Heart right ventricle (tissue), 16 donors: ENCODE results near the gene CEACAM1. TPM values are rescaled to one million over a fixed set of nuclear protein-coding genes. Genes with fewer than 3 reads are reported as not detected.
"Not testable (repeated sequence)": the region's sequence is repeated elsewhere in the genome, so short reads cannot be mapped to it uniquely, and the experiment has no call there.

ENCODE experiments used
- ATAC-seq, 8 donors: fragments of 200-7000 bp; cut with Tn5 transposase; one replicate each; pipeline ENCODE4 v1.9.1; 2020; ENCODE audit warnings: mild to moderate bottlenecking in 8 of 8, moderate library complexity in 8 of 8, moderate number of reproducible peaks in 1 of 8
- DNase-seq, 2 donors: peaks; one replicate each; pipeline ENCODE4 v3.0.0-alpha.2; 2020
- H3K27ac ChIP-seq, 10 donors: fragments of 200-600 bp; sonication (generic) in 2 of 10; one replicate each; pipeline versions ENCODE4 v1.5.0 to v1.8.0; 2020 to 2022; ENCODE audit warnings: mild to moderate bottlenecking in 3 of 10
- H3K27me3 ChIP-seq, 7 donors: fragments of 200-600 bp; one replicate each; pipeline ENCODE4 v1.8.0; 2021 to 2022; ENCODE audit warnings: mild to moderate bottlenecking in 2 of 7
- H3K36me3 ChIP-seq, 9 donors: fragments of 200-600 bp; sonication (generic) in 1 of 9; one replicate each; pipeline versions ENCODE4 v1.5.0 to v1.8.0; 2020 to 2022; ENCODE audit warnings: mild to moderate bottlenecking in 2 of 9
- H3K4me1 ChIP-seq, 9 donors: fragments of 200-600 bp; sonication (generic) in 1 of 9; one replicate each; pipeline versions ENCODE4 v1.5.0 to v1.8.0; 2020 to 2022; ENCODE audit warnings: mild to moderate bottlenecking in 4 of 9
- H3K4me3 ChIP-seq, 10 donors: fragments of 200-600 bp; sonication (generic) in 2 of 10; one replicate each; pipeline versions ENCODE4 v1.5.0 to v1.8.0; 2020 to 2022; ENCODE audit warnings: mild to moderate bottlenecking in 7 of 10, moderate library complexity in 2 of 10
- H3K9me3 ChIP-seq, 11 donors: fragments of 200-600 bp in 10 of 11; sonication (generic) in 2 of 11; one replicate each; pipeline versions ENCODE4 v1.5.0 to v1.8.0; 2013 to 2022; ENCODE audit warnings: mild to moderate bottlenecking in 2 of 11, control low read depth in 1 of 11, moderate library complexity in 1 of 11
- CTCF ChIP-seq, 9 donors: fragments of 200-600 bp; sonication (generic) in 2 of 9; IDR thresholded peaks; one replicate each; pipeline versions ENCODE4 v1.5.0 to v1.8.0; 2021 to 2022; ENCODE audit warnings: antibody characterized with exemption in 9 of 9, mild to moderate bottlenecking in 5 of 9, moderate library complexity in 1 of 9
- WGBS, 2 donors: extraction: QIAGEN DNeasy Blood & Tissue Kit; methylation state at CpG; one replicate each; pipeline ENCODE4 v1.1.7; 2013; ENCODE audit warnings: inconsistent platforms in 1 of 2; 5-methylcytosine and 5-hydroxymethylcytosine counted together
- intact Hi-C, 10 donors: fragments of 100-400 bp; cut with DNase I; formaldehyde crosslinking; loops; one replicate each; pipeline versions ENCODE4 v1.11.1 to v1.14.2; 2022
- polyA plus RNA-seq, 2 donors: library from polyadenylated mRNA; stranded (reverse); fragments of 200-250 nt; gene quantifications; one replicate each; pipeline ENCODE4 v1.2.3, GENCODE V29; 2013
- total RNA-seq, 10 donors: library from RNA; stranded (reverse); fragmentation: NEBNext Ultra II Directional in 3 of 10; extraction: Animal tissue kit (Norgen Biotek cat#: 25700) in 3 of 10; gene quantifications; one replicate each; pipeline versions ENCODE4 v1.2.1 to v1.2.4, GENCODE V29; 2021 to 2023
- donor health status: Arrhythmogenic right ventricular cardiomyopathy.
- donor health status: ischemic (EF 13 %, LVEDD 7.1; RV severe dilation, severe dysfunction).
- donor health status: healthy with polysubstance abuse.
- donor health status: DM: no; HTN: yes; CAD: no.
- donor health status: DM: no; HTN: no; CAD: no.
- donor health status: ischemic (EF 25% LVEDD 6.9; RV normal size, moderate dysfunction).
- donor health status: ischemic (EF 25% LVEDD 5.7; RV mildly dilated, moderate dysfunction).
- donor health status: healthy.
- donor health status: DM: yes; HTN: yes; CAD: no.
- donor health status: Ischemic cardiomyopathy.
- donor health status: ischemic (EF 35%, LVEDD 5.7; RV mildly dilated, moderate dysfunction).
- donor health status: nonischemic (EF 11% LVEDD 7.7; RV severe dilation, severe dysfunction).
- donor health status: DM: yes; HTN: yes; CAD: no.
- donor health status: PGD.
- donor health status: ischemic (EF 29% LVEDD 5.4; RV normal size, mild dysfunction).
- donor health status: nonischemic (EF 23%, LVEDD 6.1; RV moderate dilation, normal function).

Gene CEACAM1
- total and polyA plus RNA-seq, 12 donors: 1.2 to 7.8 (median 2.4) TPM

- Histone ChIP-seq H3K27me3 (no peaks in the 10 kb centered on the region), H3K36me3 (peaks cover 0 to 24% (median 0%) of the 10 kb centered on the region in 9 donors), H3K4me1 (no peaks in the 10 kb centered on the region), H3K9me3 (no peaks in the 10 kb centered on the region), H3K27ac (no peak overlapping the region), H3K4me3 (no peak overlapping the region)
- no peak for TF ChIP-seq CTCF (IDR thresholded peaks at IDR 0.05)
- ATAC-seq (no peak), DNase-seq (no peak)
- intact Hi-C loops: no loop called here
These were observed 19.3 kb downstream of the CEACAM1 start for GRCh38 chr19:42508892-42509444.

GRCh38 chr19:42505066-42505465 lies 23.2 kb downstream of the CEACAM1 start:
- WGBS, 2 donors: 54 to 100% methylated on average over 1 of the region's 1 CpG
- DNase-seq (no peak), ATAC-seq (no peak)
- Histone ChIP-seq H3K27ac (no peak overlapping the region), H3K27me3 (no peaks in the 10 kb centered on the region), H3K36me3 (peaks cover 0 to 4% (median 0%) of the 10 kb centered on the region in 9 donors), H3K4me1 (no peaks in the 10 kb centered on the region), H3K4me3 (no peak overlapping the region), H3K9me3 (no peaks in the 10 kb centered on the region)
- TF ChIP-seq CTCF (IDR thresholded peaks at IDR 0.05): no peak
- intact Hi-C loops: no loop called here

GRCh38 chr19:42501733-42502132 lies 26.5 kb downstream of the CEACAM1 start:
- 82 to 83% methylated on average over 1 of the region's 1 CpG for WGBS, 2 donors
- ATAC-seq: no peak

GRCh38 chr19:42501243-42501642 lies 27.0 kb downstream of the CEACAM1 start:
- H3K9me3 ChIP-seq, H3K36me3 ChIP-seq, H3K27ac ChIP-seq, intact Hi-C loops, H3K4me3 ChIP-seq, H3K27me3 ChIP-seq, DNase-seq, ATAC-seq: not testable (repeated sequence)
- peaks cover 0 to 32% (median 23%) of the 10 kb centered on the region in 9 donors for H3K4me1 ChIP-seq
- 98 to 99% methylated on average over 3 of the region's 3 CpGs for WGBS, 2 donors

More at GRCh38 chr19:42501733-42502132, 26.5 kb downstream of the CEACAM1 start:
- TF ChIP-seq CTCF (IDR thresholded peaks at IDR 0.05): no peak
- Histone ChIP-seq H3K27ac (no peak overlapping the region), H3K36me3 (no peaks in the 10 kb centered on the region), H3K9me3 (no peaks in the 10 kb centered on the region), H3K27me3 (no peaks in the 10 kb centered on the region), H3K4me3 (no peak overlapping the region), H3K4me1 (peaks cover 0 to 27% (median 23%) of the 10 kb centered on the region in 9 donors)
- intact Hi-C loops: no loop called here
- DNase-seq: no peak

- peak overlapping the region in 4 of 10 donors; percentile 28 to 80 (median 34) for H3K27ac ChIP-seq
- no peak for ATAC-seq
These were observed 30.0 kb downstream of the CEACAM1 start for GRCh38 chr19:42498169-42498757.

More at GRCh38 chr19:42498169-42498757, 30.0 kb downstream of the CEACAM1 start:
- no peaks in the 10 kb centered on the region for H3K9me3 ChIP-seq
- peaks cover 0 to 35% (median 23%) of the 10 kb centered on the region in 9 donors for H3K4me1 ChIP-seq
- no peak overlapping the region for H3K4me3 ChIP-seq
- H3K27me3 ChIP-seq: no peaks in the 10 kb centered on the region
- DNase-seq: no peak
- intact Hi-C loops: loop anchor here in 1 of 10 donors (5.0 kb wide), 1 partner anchor 36 kb away; no protein-coding TSS in a partner anchor
- no peaks in the 10 kb centered on the region for H3K36me3 ChIP-seq
- no peak for TF ChIP-seq CTCF (IDR thresholded peaks at IDR 0.05)
- 61% methylated on average over 3 of the region's 3 CpGs for WGBS, 2 donors
